ENCODE results near the gene GAD2. TPM values are rescaled to one million over a fixed set of nuclear protein-coding genes. Genes with fewer than 3 reads are reported as not detected.

The GAD2 gene
- 10 to 100 TPM in 1 of 2 donors, 1 to 10 TPM in 1; 5.6 to 31.5 TPM for total RNA-seq
- polyA plus RNA-seq (ENCODE audit: insufficient read length in 2 of 2) = 10 to 100 TPM; 21.1 to 23.5 TPM
- long read RNA-seq, donor 1, full-length matches to known transcripts = 11 of 11 reads
- long read RNA-seq, donor 1, partial matches to known transcripts = 0 of 11 reads
- long read RNA-seq, donor 1, other reads (novel, unspliced or antisense) = 0 of 11 reads
- long read RNA-seq, donor 2, full-length matches to known transcripts = 4 of 4 reads
- long read RNA-seq, donor 2, partial matches to known transcripts = 0 of 4 reads
- long read RNA-seq, donor 2, other reads (novel, unspliced or antisense) = 0 of 4 reads
- long read RNA-seq, donor 3, partial matches to known transcripts = 0 of 2 reads
- long read RNA-seq, donor 3, other reads (novel, unspliced or antisense) = 0 of 2 reads
- long read RNA-seq, donor 4 = 0 reads

- H3K27ac ChIP-seq (ENCODE audit: low read depth, low read length) = peak within 1 kb of the TSS; percentile 16
- DNase-seq (ENCODE audit: low read depth in 4 of 6, low spot score in 6 of 6) = no peak
- WGBS (ENCODE audit: insufficient coverage) = under 1% methylated on average over 60 of the region's 60 CpGs
These were observed at the start of gene GAD2 for GRCh38 chr10:26216585-26217395. TSS of gene GAD2 (plus strand) at chr10:26216774. CDS start at chr10:26216810, 36 bp downstream.

GRCh38 chr10:26169466-26169865 lies 47.1 kb upstream of the GAD2 start:
- WGBS (ENCODE audit: insufficient coverage) = 67% methylated on average over 2 of the region's 2 CpGs
- Histone ChIP-seq H3K27me3 (ENCODE audit: control insufficient read depth, insufficient read depth, low read length) (no peaks in the 10 kb centered on the region), H3K4me3 (ENCODE audit: low read depth, low read length) (no peak overlapping the region), H3K27ac (ENCODE audit: low read depth, low read length) (no peak overlapping the region), H3K4me1 (ENCODE audit: control insufficient read depth, insufficient read depth, low read length) (no peaks in the 10 kb centered on the region), H3K9me3 (ENCODE audit: control insufficient read depth, insufficient read depth, low read length) (no peaks in the 10 kb centered on the region), H3K36me3 (ENCODE audit: control insufficient read depth, insufficient read depth, low read length) (no peaks in the 10 kb centered on the region)
- peak in 1 of 6 donors; percentile 22 for DNase-seq (ENCODE audit: low read depth in 4 of 6, low spot score in 6 of 6)

More at GRCh38 chr10:26216585-26217395, at the start of gene GAD2:
- Histone ChIP-seq H3K36me3 (ENCODE audit: control insufficient read depth, insufficient read depth, low read length) (no peaks in the 10 kb centered on the region), H3K27me3 (ENCODE audit: control insufficient read depth, insufficient read depth, low read length) (peaks cover 98% of the 10 kb centered on the region), H3K9me3 (ENCODE audit: control insufficient read depth, insufficient read depth, low read length) (no peaks in the 10 kb centered on the region), H3K4me3 (ENCODE audit: low read depth, low read length) (peak within 1 kb of the TSS; percentile 36), H3K4me1 (ENCODE audit: control insufficient read depth, insufficient read depth, low read length) (peaks cover 52% of the 10 kb centered on the region)

GRCh38 chr10:26172131-26172530 lies 44.4 kb upstream of the GAD2 start:
- Histone ChIP-seq H3K4me3 (ENCODE audit: low read depth, low read length) (no peak overlapping the region), H3K27ac (ENCODE audit: low read depth, low read length) (no peak overlapping the region), H3K27me3 (ENCODE audit: control insufficient read depth, insufficient read depth, low read length) (no peaks in the 10 kb centered on the region), H3K36me3 (ENCODE audit: control insufficient read depth, insufficient read depth, low read length) (no peaks in the 10 kb centered on the region), H3K9me3 (ENCODE audit: control insufficient read depth, insufficient read depth, low read length) (no peaks in the 10 kb centered on the region), H3K4me1 (ENCODE audit: control insufficient read depth, insufficient read depth, low read length) (no peaks in the 10 kb centered on the region)
- 53% methylated on average over 5 of the region's 7 CpGs for WGBS (ENCODE audit: insufficient coverage)
- no peak for DNase-seq (ENCODE audit: low read depth in 4 of 6, low spot score in 6 of 6)

GRCh38 chr10:26173837-26174236 lies 42.7 kb upstream of the GAD2 start:
- Histone ChIP-seq H3K4me1 (ENCODE audit: control insufficient read depth, insufficient read depth, low read length) (no peaks in the 10 kb centered on the region), H3K27me3 (ENCODE audit: control insufficient read depth, insufficient read depth, low read length) (no peaks in the 10 kb centered on the region), H3K9me3 (ENCODE audit: control insufficient read depth, insufficient read depth, low read length) (no peaks in the 10 kb centered on the region), H3K4me3 (ENCODE audit: low read depth, low read length) (no peak overlapping the region), H3K36me3 (ENCODE audit: control insufficient read depth, insufficient read depth, low read length) (no peaks in the 10 kb centered on the region), H3K27ac (ENCODE audit: low read depth, low read length) (no peak overlapping the region)
- DNase-seq (ENCODE audit: low read depth in 4 of 6, low spot score in 6 of 6) = no peak
- WGBS (ENCODE audit: insufficient coverage) = no CpG with 5 or more reads among the region's 2 CpGs

- H3K4me1 ChIP-seq (ENCODE audit: control insufficient read depth, insufficient read depth, low read length) = no peaks in the 10 kb centered on the region
- H3K4me3 ChIP-seq (ENCODE audit: low read depth, low read length) = no peak overlapping the region
- no peaks in the 10 kb centered on the region for H3K27me3 ChIP-seq (ENCODE audit: control insufficient read depth, insufficient read depth, low read length)
- no peak for DNase-seq (ENCODE audit: low read depth in 4 of 6, low spot score in 6 of 6)
- no peaks in the 10 kb centered on the region for H3K36me3 ChIP-seq (ENCODE audit: control insufficient read depth, insufficient read depth, low read length)
- no peak overlapping the region for H3K27ac ChIP-seq (ENCODE audit: low read depth, low read length)
- 85% methylated on average over 3 of the region's 4 CpGs for WGBS (ENCODE audit: insufficient coverage)
- no peaks in the 10 kb centered on the region for H3K9me3 ChIP-seq (ENCODE audit: control insufficient read depth, insufficient read depth, low read length)
These were observed 39.2 kb upstream of the GAD2 start for GRCh38 chr10:26177341-26177740.

GRCh38 chr10:26194275-26194674 lies 22.3 kb upstream of the GAD2 start:
- no peaks in the 10 kb centered on the region for H3K27me3 ChIP-seq (ENCODE audit: control insufficient read depth, insufficient read depth, low read length)
- no peaks in the 10 kb centered on the region for H3K9me3 ChIP-seq (ENCODE audit: control insufficient read depth, insufficient read depth, low read length)
- H3K4me3 ChIP-seq (ENCODE audit: low read depth, low read length) = no peak overlapping the region
- H3K4me1 ChIP-seq (ENCODE audit: control insufficient read depth, insufficient read depth, low read length) = no peaks in the 10 kb centered on the region
- no peak for DNase-seq (ENCODE audit: low read depth in 4 of 6, low spot score in 6 of 6)
- H3K27ac ChIP-seq (ENCODE audit: low read depth, low read length) = no peak overlapping the region
- H3K36me3 ChIP-seq (ENCODE audit: control insufficient read depth, insufficient read depth, low read length) = no peaks in the 10 kb centered on the region
- 82% methylated on average over 5 of the region's 5 CpGs for WGBS (ENCODE audit: insufficient coverage)

GRCh38 chr10:26197248-26197647 lies 19.3 kb upstream of the GAD2 start:
- Histone ChIP-seq H3K4me1 (ENCODE audit: control insufficient read depth, insufficient read depth, low read length) (no peaks in the 10 kb centered on the region), H3K9me3 (ENCODE audit: control insufficient read depth, insufficient read depth, low read length) (no peaks in the 10 kb centered on the region), H3K27me3 (ENCODE audit: control insufficient read depth, insufficient read depth, low read length) (no peaks in the 10 kb centered on the region), H3K4me3 (ENCODE audit: low read depth, low read length) (no peak overlapping the region), H3K36me3 (ENCODE audit: control insufficient read depth, insufficient read depth, low read length) (no peaks in the 10 kb centered on the region), H3K27ac (ENCODE audit: low read depth, low read length) (no peak overlapping the region)
- no CpG with 5 or more reads among the region's 2 CpGs for WGBS (ENCODE audit: insufficient coverage)
- no peak for DNase-seq (ENCODE audit: low read depth in 4 of 6, low spot score in 6 of 6)

- no peak overlapping the region for H3K4me3 ChIP-seq (ENCODE audit: low read depth, low read length)
- H3K36me3 ChIP-seq (ENCODE audit: control insufficient read depth, insufficient read depth, low read length) = no peaks in the 10 kb centered on the region
- 97% methylated on average over 7 of the region's 9 CpGs for WGBS (ENCODE audit: insufficient coverage)
- no peak overlapping the region for H3K27ac ChIP-seq (ENCODE audit: low read depth, low read length)
- H3K27me3 ChIP-seq (ENCODE audit: control insufficient read depth, insufficient read depth, low read length) = no peaks in the 10 kb centered on the region
- peak in 1 of 6 donors; percentile 7 for DNase-seq (ENCODE audit: low read depth in 4 of 6, low spot score in 6 of 6)
- no peaks in the 10 kb centered on the region for H3K4me1 ChIP-seq (ENCODE audit: control insufficient read depth, insufficient read depth, low read length)
- no peaks in the 10 kb centered on the region for H3K9me3 ChIP-seq (ENCODE audit: control insufficient read depth, insufficient read depth, low read length)
These were observed 18.5 kb upstream of the GAD2 start for GRCh38 chr10:26198119-26198518.

- Histone ChIP-seq H3K27me3 (ENCODE audit: control insufficient read depth, insufficient read depth, low read length) (no peaks in the 10 kb centered on the region), H3K27ac (ENCODE audit: low read depth, low read length) (no peak overlapping the region), H3K9me3 (ENCODE audit: control insufficient read depth, insufficient read depth, low read length) (no peaks in the 10 kb centered on the region), H3K4me3 (ENCODE audit: low read depth, low read length) (no peak overlapping the region), H3K36me3 (ENCODE audit: control insufficient read depth, insufficient read depth, low read length) (no peaks in the 10 kb centered on the region), H3K4me1 (ENCODE audit: control insufficient read depth, insufficient read depth, low read length) (no peaks in the 10 kb centered on the region)
- DNase-seq (ENCODE audit: low read depth in 4 of 6, low spot score in 6 of 6) = no peak
- WGBS (ENCODE audit: insufficient coverage) = 54% methylated on average over 1 of the region's 4 CpGs
These were observed 16.7 kb upstream of the GAD2 start for GRCh38 chr10:26199841-26200240.
